ENCODE data around the gene PADI1. TPM values are rescaled to one million over a fixed set of nuclear protein-coding genes. Genes with fewer than 3 reads are reported as not detected.

PADI1 gene
- total and polyA plus RNA-seq, 2 of the 8 experiments (the other 6 are each of a cell fraction or from before 2014, with no cell fraction given), result 0.20 to 0.30 TPM

GRCh38 chr1:17265950-17266349, 61.0 kb downstream of the PADI1 start (continued):
- TF ChIP-seq CBX8 (IDR thresholded peaks at IDR 0.05; ENCODE audit: borderline replicate concordance, low read depth, low read length) (no peak), NRF1 (IDR thresholded peaks at IDR 0.05; ENCODE audit: low read depth, low read length) (no peak)
